ENCODE measurements around the gene CDH26. TPM values are rescaled to one million over a fixed set of nuclear protein-coding genes. Genes with fewer than 3 reads are reported as not detected.

Gene CDH26
- total and polyA plus RNA-seq, 2 donors from 2014 or later = 0.47 to 2.4 TPM

GRCh38 chr20:59937150-59937549 lies 21.1 kb upstream of the CDH26 start:
- TF ChIP-seq CTCF (IDR thresholded peaks at IDR 0.05; ENCODE audit: borderline replicate concordance, extremely low read depth, insufficient read depth) = no peak
- Histone ChIP-seq H3K4me1 (ENCODE audit: control insufficient read depth in 2 of 3, insufficient read depth in 2 of 3, low read depth in 1 of 3, low read length in 3 of 3) (peaks cover 4 to 16% (median 10%) of the 10 kb centered on the region in 3 donors), H3K9ac (ENCODE audit: low read length in 3 of 3) (no peak overlapping the region), H3K27me3 (ENCODE audit: control insufficient read depth, insufficient read depth, low read length) (no peaks in the 10 kb centered on the region), H3K9me3 (ENCODE audit: control insufficient read depth in 2 of 3, insufficient read depth in 1 of 3, low read length in 3 of 3) (no peaks in the 10 kb centered on the region), H3K36me3 (ENCODE audit: control insufficient read depth in 2 of 3, insufficient read depth in 3 of 3, low read length in 3 of 3) (no peaks in the 10 kb centered on the region), H3K27ac (ENCODE audit: low read depth in 2 of 2, low read length in 2 of 2) (no peak overlapping the region), H3K4me3 (ENCODE audit: low read length in 3 of 3) (no peak overlapping the region)
- FAIRE-seq (no peak), DNase-seq (no peak)
- intact Hi-C loops (cut with DNase I) = no loop called here

GRCh38 chr20:59938221-59938620 lies 20.0 kb upstream of the CDH26 start:
- Histone ChIP-seq H3K27me3 (ENCODE audit: control insufficient read depth, insufficient read depth, low read length) (no peaks in the 10 kb centered on the region), H3K9me3 (ENCODE audit: control insufficient read depth in 2 of 3, insufficient read depth in 1 of 3, low read length in 3 of 3) (no peaks in the 10 kb centered on the region), H3K4me1 (ENCODE audit: control insufficient read depth in 2 of 3, insufficient read depth in 2 of 3, low read depth in 1 of 3, low read length in 3 of 3) (peaks cover 4 to 16% (median 10%) of the 10 kb centered on the region in 3 donors), H3K27ac (ENCODE audit: low read depth in 2 of 2, low read length in 2 of 2) (no peak overlapping the region), H3K9ac (ENCODE audit: low read length in 3 of 3) (no peak overlapping the region), H3K36me3 (ENCODE audit: control insufficient read depth in 2 of 3, insufficient read depth in 3 of 3, low read length in 3 of 3) (peaks cover 0 to 8% (median 0%) of the 10 kb centered on the region in 3 donors), H3K4me3 (ENCODE audit: low read length in 3 of 3) (peak overlapping the region in 2 of 3 donors; percentile 14 to 75)
- intact Hi-C loops (cut with DNase I) = no loop called here
- FAIRE-seq (no peak), DNase-seq (no peak)
- TF ChIP-seq CTCF (IDR thresholded peaks at IDR 0.05; ENCODE audit: borderline replicate concordance, extremely low read depth, insufficient read depth) = no peak

- H3K9me3 ChIP-seq (ENCODE audit: control insufficient read depth in 2 of 3, insufficient read depth in 1 of 3, low read length in 3 of 3) = no peaks in the 10 kb centered on the region
- peaks cover 4 to 16% (median 10%) of the 10 kb centered on the region in 3 donors for H3K4me1 ChIP-seq (ENCODE audit: control insufficient read depth in 2 of 3, insufficient read depth in 2 of 3, low read depth in 1 of 3, low read length in 3 of 3)
- H3K27me3 ChIP-seq (ENCODE audit: control insufficient read depth, insufficient read depth, low read length) = no peaks in the 10 kb centered on the region
- intact Hi-C loops (cut with DNase I) = no loop called here
- H3K36me3 ChIP-seq (ENCODE audit: control insufficient read depth in 2 of 3, insufficient read depth in 3 of 3, low read length in 3 of 3) = peaks cover 0 to 10% (median 0%) of the 10 kb centered on the region in 3 donors
- no peak overlapping the region for H3K9ac ChIP-seq (ENCODE audit: low read length in 3 of 3)
- H3K27ac ChIP-seq (ENCODE audit: low read depth in 2 of 2, low read length in 2 of 2) = no peak overlapping the region
- FAIRE-seq = no peak
- TF ChIP-seq CTCF (IDR thresholded peaks at IDR 0.05; ENCODE audit: borderline replicate concordance, extremely low read depth, insufficient read depth) = no peak
- peak overlapping the region in 1 of 3 donors; percentile 75 for H3K4me3 ChIP-seq (ENCODE audit: low read length in 3 of 3)
- no peak for DNase-seq
These were observed 19.5 kb upstream of the CDH26 start for GRCh38 chr20:59938696-59939051.

Measured in kidney (tissue), 14 donors.